Kidney epithelial cell (primary cell): Measurements from ENCODE around the gene PTPN4. TPM values are rescaled to one million over a fixed set of nuclear protein-coding genes. Genes with fewer than 3 reads are reported as not detected.

Source experiments
- DNase-seq: peaks from one replicate; pipeline ENCODE4 v3.0.0-alpha.2; 2010; ENCODE audit warnings: low read depth
- H3K27me3 ChIP-seq: 2 replicates; pipeline ENCODE4 v1.6.0; 2011; ENCODE audit warnings: low read length; ENCODE audit not compliant: control insufficient read depth, insufficient read depth
- H3K36me3 ChIP-seq: 2 replicates; pipeline ENCODE4 v1.5.1; 2011; ENCODE audit warnings: low read length; ENCODE audit not compliant: control insufficient read depth, insufficient read depth
- H3K4me3 ChIP-seq: 2 replicates; pipeline ENCODE4 v1.5.1; 2011; ENCODE audit warnings: low read depth, mild to moderate bottlenecking, control low read depth, low read length
- total RNA-seq: library from RNA; depleted of rRNA; stranded (reverse); fragments of >200 nt; gene quantifications from 2 replicates; pipeline ENCODE4 v1.2.3, GENCODE V29; 2015
- TF ChIP-seq, protein P1 (sequence below): IDR thresholded peaks from 2 replicates; pipeline ENCODE4 v1.5.1; 2011; ENCODE audit warnings: mild to moderate bottlenecking, moderate library complexity, low read length, control low read depth, inconsistent platforms; ENCODE audit not compliant: insufficient read depth, poor library complexity, severe bottlenecking

The PTPN4 gene
- total RNA-seq, 1 donor from 2014 or later, result 11.5 TPM

DNA sequence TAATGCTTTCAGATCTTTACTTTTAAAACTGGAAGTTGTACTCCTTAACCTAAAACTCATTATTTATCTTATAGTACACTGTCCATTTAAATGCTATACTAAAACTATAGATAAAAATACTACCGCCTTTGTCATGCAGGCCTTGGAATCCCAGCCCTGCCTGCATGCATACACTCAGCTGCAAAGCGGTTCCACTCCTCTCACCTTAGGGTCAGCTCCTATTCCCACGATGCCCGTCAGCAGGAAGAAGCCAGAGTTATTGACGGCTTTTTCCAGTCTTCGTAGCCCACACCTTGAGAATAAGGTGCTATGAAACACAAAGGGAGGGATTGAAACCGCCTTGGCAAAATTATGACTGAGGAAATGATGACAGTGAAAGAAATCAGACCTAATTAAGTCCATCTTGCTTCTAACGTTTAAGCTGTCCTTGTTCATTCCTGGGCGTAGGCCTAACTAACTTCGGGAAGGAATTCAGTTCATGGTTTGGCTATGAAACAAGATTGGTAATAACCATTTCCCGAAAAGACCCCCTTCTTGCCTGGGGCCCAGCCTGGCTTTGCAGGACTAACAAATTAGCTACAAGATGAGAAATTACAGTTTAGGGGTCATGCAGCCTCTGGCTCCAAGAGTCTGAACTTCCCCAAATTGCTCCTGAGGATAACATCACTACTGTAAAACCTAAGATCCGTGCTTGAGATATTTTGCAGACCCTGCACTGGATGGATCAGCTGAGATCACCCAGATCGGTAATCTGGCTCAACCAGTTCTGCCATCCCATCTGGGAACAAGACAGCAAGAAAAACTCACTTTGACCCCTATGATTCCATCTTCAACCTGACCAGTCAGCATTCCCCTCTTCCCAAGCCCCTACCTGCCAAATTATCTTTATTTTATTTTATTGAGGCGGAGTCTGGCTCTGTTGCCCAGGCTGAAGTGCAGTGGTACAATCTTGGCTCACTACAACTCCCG lies 270.2 kb downstream of the PTPN4 start:
- no peaks in the 10 kb centered on the region for H3K27me3 ChIP-seq
- DNase-seq, result no peak
- no peaks in the 10 kb centered on the region for H3K36me3 ChIP-seq
- H3K4me3 ChIP-seq, result no peak overlapping the region
- TF ChIP-seq, protein P1, sequence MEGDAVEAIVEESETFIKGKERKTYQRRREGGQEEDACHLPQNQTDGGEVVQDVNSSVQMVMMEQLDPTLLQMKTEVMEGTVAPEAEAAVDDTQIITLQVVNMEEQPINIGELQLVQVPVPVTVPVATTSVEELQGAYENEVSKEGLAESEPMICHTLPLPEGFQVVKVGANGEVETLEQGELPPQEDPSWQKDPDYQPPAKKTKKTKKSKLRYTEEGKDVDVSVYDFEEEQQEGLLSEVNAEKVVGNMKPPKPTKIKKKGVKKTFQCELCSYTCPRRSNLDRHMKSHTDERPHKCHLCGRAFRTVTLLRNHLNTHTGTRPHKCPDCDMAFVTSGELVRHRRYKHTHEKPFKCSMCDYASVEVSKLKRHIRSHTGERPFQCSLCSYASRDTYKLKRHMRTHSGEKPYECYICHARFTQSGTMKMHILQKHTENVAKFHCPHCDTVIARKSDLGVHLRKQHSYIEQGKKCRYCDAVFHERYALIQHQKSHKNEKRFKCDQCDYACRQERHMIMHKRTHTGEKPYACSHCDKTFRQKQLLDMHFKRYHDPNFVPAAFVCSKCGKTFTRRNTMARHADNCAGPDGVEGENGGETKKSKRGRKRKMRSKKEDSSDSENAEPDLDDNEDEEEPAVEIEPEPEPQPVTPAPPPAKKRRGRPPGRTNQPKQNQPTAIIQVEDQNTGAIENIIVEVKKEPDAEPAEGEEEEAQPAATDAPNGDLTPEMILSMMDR, result no peak

DNA sequence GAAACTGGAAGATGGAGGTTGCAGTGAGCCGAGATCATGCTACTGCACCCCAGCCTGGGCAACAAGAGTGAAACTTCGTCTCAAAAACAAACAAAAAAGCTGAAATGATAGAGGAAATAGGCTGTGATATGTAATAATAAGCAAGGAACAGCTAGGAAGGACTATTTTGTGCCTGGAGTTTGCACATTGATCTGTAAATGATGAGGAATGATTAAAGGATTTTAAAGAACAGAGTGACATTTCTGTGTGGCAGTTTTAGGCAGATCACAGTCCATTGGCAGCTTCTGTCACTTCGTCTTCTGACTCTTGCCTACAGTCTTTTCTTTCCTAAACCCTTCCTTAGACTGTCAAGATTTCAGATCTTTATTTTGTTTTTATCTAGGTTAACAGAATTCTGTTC lies 272.6 kb downstream of the PTPN4 start:
- Histone ChIP-seq H3K27me3 (no peaks in the 10 kb centered on the region), H3K4me3 (no peak overlapping the region), H3K36me3 (no peaks in the 10 kb centered on the region)
- no peak for DNase-seq
- TF ChIP-seq, protein P1, result no peak

Other genes with a start within 250 kb of the PTPN4 start
- not detected in 2 replicates for gene SCTR, start 235.4 kb upstream of the PTPN4 start, total RNA-seq
- 1.0 and 1.8 TPM in 2 replicates for gene CFAP221, start 215.5 kb upstream of the PTPN4 start, total RNA-seq
- gene TMEM177, start 80.7 kb upstream of the PTPN4 start, total RNA-seq, result 12.0 and 14.7 TPM in 2 replicates